NCI-H2029 treated with DMSO at 0.1 percent for 48 hours (cell line): ENCODE data around the gene UGT1A10.

Experiments
- DNase-seq: peaks from one replicate; lab custom pipeline; 2025; lab: John Stamatoyannopoulos, UW

UGT1A10 gene

GRCh38 chr2:233822101-233822771 is 186.0 kb downstream of the UGT1A10 start:
- DNase-seq, result no peak
